ENCODE measurements around the gene BORCS8.

Gene BORCS8

GRCh38 chr19:19203012-19203856, 11.3 kb upstream of the BORCS8 start, which contains the start of gene NR2C2AP:
TSS of gene NR2C2AP (minus strand) at chr19:19203414. CDS start at chr19:19203060, 354 bp downstream.
- in situ Hi-C loops (cut with HindIII; ENCODE audit: low sequenced_read_pairs) = no loop called here
- TF ChIP-seq CTCF (IDR thresholded peaks at IDR 0.05; ENCODE audit: low read depth, low read length, missing control alignments) = no peak
- H3K4me3 ChIP-seq (ENCODE audit: low read depth, low read length) = peak within 1 kb of the TSS; percentile 71
- DNase-seq (ENCODE audit: low read depth) = peak; percentile 77

GRCh38 chr19:19202707-19203011, 10.7 kb upstream of the BORCS8 start:
- no peak for DNase-seq (ENCODE audit: low read depth)
- in situ Hi-C loops (cut with HindIII; ENCODE audit: low sequenced_read_pairs) = no loop called here
- peak overlapping the region; percentile 71 for H3K4me3 ChIP-seq (ENCODE audit: low read depth, low read length)
- TF ChIP-seq CTCF (IDR thresholded peaks at IDR 0.05; ENCODE audit: low read depth, low read length, missing control alignments) = no peak

GRCh38 chr19:19201697-19202630, 10.0 kb upstream of the BORCS8 start:
- DNase-seq (ENCODE audit: low read depth) = no peak
- in situ Hi-C loops (cut with HindIII; ENCODE audit: low sequenced_read_pairs) = no loop called here

GRCh38 chr19:19193926-19194325, 2.0 kb upstream of the BORCS8 start:
- peak overlapping the region; percentile 65 for H3K4me3 ChIP-seq (ENCODE audit: low read depth, low read length)
- TF ChIP-seq CTCF (IDR thresholded peaks at IDR 0.05; ENCODE audit: low read depth, low read length, missing control alignments) = no peak
- in situ Hi-C loops (cut with HindIII; ENCODE audit: low sequenced_read_pairs) = no loop called here
- no peak for DNase-seq (ENCODE audit: low read depth)

More at GRCh38 chr19:19201697-19202630, 10.0 kb upstream of the BORCS8 start:
- no peak for TF ChIP-seq CTCF (IDR thresholded peaks at IDR 0.05; ENCODE audit: low read depth, low read length, missing control alignments)
- peak overlapping the region; percentile 71 for H3K4me3 ChIP-seq (ENCODE audit: low read depth, low read length)

GRCh38 chr19:19192910-19193423, 1.0 kb upstream of the BORCS8 start:
- peak overlapping the region; percentile 65 for H3K4me3 ChIP-seq (ENCODE audit: low read depth, low read length)
- TF ChIP-seq CTCF (IDR thresholded peaks at IDR 0.05; ENCODE audit: low read depth, low read length, missing control alignments) = no peak
- in situ Hi-C loops (cut with HindIII; ENCODE audit: low sequenced_read_pairs) = no loop called here
- no peak for DNase-seq (ENCODE audit: low read depth)

- DNase-seq (ENCODE audit: low read depth) = no peak
- TF ChIP-seq CTCF (IDR thresholded peaks at IDR 0.05; ENCODE audit: low read depth, low read length, missing control alignments) = no peak
- H3K4me3 ChIP-seq (ENCODE audit: low read depth, low read length) = peak overlapping the region; percentile 65
- in situ Hi-C loops (cut with HindIII; ENCODE audit: low sequenced_read_pairs) = no loop called here
Observed at GRCh38 chr19:19191768-19192077, 229 bp downstream of the BORCS8 start.
